ENCODE results near the gene TP73.

TP73 gene

DNA sequence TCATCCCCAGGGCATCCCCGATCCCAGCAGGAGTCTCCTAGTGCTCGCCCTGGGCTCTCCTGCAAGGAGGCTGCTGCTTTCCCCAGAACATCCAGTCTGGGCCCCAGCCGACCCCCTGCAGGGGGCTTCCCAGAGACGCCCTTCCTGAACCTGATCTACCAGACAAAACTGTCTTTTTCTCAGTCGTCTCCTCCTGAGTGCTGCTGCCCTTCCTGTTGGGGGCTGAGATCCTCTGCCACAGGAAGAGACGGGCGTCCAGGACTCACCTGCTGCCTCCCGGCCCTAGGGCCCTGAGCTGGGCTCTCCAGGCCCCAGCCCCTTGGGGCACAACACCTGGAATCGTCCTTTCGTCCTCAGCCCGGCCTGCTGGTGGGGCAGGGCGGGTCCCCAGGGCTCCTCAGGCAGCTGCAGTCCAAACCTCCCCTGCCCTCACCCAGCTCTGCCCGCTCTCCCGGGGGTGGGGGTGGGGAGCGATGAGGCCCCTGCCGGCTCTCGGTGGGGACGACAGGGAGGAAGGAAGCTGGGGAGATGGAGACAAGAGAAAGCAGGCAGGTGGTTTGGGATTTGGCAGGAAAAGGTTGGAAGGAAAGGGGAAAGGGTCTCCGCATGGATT is 36.9 kb downstream of the TP73 start:
- no peak for DNase-seq (ENCODE audit: low read depth)

- no peak for DNase-seq (ENCODE audit: low read depth)
These were observed 38.2 kb downstream of the TP73 start for GRCh38 chr1:3690282-3691065.

DNA sequence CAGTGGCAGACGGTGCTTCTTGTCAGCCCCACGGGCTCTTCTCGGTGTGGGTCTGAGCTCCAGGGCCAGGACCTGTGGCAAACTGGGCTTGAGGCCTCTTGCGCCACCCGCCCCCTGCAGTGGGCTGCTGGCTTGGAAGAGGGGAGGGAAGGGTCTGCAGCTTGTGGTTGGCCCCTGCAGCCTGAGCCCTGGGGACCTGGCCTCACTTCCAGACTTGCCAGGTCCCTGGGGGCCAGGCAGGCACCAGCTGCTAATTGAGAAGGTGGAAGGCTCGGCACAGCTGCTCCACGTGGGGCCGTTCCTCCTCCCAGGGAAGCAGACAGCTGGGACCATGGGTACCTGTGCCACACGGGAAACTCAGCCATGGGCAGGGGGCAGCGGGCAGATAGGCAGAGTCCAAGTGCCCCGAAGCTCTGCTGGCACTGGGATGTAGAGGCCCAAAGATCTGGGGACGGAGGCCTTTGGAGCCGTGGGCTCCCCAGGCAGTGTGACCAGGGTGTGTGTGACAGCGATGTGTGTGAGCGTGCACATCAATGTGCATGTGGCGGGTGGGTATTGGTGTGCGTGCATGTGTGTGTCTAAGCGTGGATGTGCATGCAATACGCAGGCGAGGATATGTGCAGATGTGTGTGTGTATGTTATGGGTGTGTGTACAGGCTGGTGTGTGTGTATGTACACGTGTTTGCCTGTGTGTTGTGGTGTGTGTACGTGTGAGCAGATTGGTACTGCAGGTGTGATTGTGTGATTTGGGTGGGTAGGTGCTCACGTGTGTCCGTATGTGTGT is 39.3 kb downstream of the TP73 start:
- DNase-seq (ENCODE audit: low read depth) = no peak

DNA sequence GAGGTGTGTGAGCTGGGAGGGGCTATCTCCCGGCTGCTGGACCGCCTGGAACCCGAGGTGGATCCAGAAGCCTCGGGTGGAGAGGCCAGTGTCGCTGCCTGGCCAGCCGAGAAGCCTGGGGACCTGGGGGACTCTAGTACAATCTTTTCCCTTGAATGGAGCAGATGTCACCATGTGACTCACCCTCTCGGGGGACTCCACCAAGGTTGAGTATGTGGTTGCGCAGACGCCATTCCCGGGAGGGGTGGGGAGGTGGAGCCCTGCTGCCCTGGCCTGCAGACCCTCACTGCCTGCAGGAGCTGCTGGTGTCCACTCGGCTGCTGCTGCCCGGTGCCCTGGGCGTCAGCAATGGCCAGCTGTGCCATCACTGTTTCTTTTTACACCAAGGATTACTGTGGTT is 40.3 kb downstream of the TP73 start:
- DNase-seq (ENCODE audit: low read depth) = no peak

- DNase-seq (ENCODE audit: low read depth) = no peak
These were observed 41.0 kb downstream of the TP73 start for GRCh38 chr1:3693321-3693720.

- peak; percentile 45 for DNase-seq (ENCODE audit: low read depth)
These were observed 43.3 kb downstream of the TP73 start for GRCh38 chr1:3695326-3696217.

GRCh38 chr1:3696689-3697088 is 44.4 kb downstream of the TP73 start:
- no peak for DNase-seq (ENCODE audit: low read depth)

GRCh38 chr1:3697104-3697503 is 44.8 kb downstream of the TP73 start:
- DNase-seq (ENCODE audit: low read depth) = no peak

GRCh38 chr1:3697810-3698209 is 45.5 kb downstream of the TP73 start:
- no peak for DNase-seq (ENCODE audit: low read depth)

DNA sequence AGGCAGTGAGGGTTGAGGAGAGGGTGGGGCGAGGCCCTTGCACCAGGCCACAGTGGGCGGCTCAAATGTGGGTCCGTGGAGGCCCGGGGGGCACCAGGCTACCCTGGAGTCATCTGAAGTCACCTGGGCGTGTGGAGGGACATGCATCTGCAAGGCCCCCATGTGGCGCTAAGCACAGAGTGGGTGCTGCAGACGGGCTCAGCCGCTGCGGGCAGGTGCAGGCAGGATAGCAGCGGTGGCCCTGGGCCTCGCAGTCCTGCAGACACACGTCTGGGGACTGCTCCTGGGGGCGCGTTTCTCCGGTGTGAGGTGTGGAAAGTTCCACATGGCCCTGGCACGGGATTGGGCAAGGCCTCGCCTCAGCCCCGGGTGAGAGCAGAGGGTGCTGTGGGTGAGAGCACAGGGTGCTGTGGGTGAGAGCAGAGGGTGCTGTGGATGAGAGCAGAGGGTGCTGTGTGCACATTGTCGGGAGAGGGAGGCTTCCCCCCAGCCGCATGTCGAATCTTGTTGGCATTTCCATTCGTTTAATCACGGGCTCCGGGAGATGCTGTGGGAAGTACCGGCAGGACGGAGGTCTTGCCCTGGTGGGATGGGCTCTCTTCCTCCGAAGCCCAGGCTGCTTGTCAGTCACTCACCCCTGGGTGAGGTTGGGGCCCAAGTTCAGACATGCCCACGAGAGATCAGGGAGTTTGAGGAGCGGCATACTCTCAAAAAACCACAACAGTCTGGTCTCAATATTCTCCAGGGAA is 46.5 kb downstream of the TP73 start:
- no peak for DNase-seq (ENCODE audit: low read depth)

GRCh38 chr1:3699596-3699995 is 47.3 kb downstream of the TP73 start:
- DNase-seq (ENCODE audit: low read depth) = no peak

- no peak for DNase-seq (ENCODE audit: low read depth)
These were observed 48.3 kb downstream of the TP73 start for GRCh38 chr1:3700631-3701030.

DNA sequence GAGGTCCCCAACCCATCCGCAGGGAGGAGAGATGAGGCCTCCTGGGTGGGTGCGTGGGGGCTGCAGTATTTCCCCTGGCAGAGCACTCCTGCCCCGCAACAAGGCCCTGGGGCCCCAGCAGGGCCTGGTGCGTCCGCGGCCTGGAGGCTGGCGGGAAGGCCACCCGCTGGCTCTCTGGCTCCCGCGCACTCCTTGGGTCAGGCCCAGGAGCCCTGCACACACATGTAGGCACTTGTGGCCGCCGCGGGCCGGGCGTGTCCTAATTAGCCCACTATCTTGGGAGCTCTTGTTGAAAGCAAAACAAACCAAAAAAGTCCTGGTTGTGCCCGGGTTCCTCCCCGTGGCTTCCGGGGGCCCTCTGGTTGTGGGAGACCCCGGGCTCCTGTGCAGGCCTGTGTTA is 50.2 kb downstream of the TP73 start:
- DNase-seq (ENCODE audit: low read depth) = no peak

GRCh38 chr1:3702990-3703728 is 50.8 kb downstream of the TP73 start:
- peak; percentile 56 for DNase-seq (ENCODE audit: low read depth)

DNA sequence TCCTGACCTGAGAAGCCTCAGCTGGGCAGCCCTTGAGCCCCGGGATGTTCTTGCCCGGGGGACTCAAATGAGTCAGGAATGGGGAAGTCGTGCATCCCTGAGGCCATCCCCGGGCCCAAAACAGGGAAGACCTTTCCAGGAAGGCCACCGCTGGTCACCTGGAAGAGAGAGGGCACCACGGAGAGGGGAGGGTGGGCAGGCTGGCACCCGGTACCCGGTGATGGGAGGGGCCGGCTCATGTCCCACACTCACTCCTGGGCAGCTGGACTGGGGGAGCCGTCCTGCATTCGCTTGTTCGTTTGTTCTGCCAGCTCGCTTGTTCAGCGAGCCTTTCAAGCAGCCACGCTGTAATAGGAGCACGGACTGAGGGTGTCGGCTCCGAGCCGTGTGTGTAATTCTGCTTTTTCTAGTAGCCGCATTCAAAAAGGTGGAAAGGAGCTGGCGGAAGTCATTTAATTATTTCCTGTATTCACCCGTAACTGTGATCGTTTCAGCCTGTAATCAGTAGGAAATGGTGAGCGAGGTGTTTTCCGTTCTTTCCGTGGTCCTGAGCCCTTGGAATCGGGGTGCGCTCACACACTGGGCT is 51.6 kb downstream of the TP73 start:
- no peak for DNase-seq (ENCODE audit: low read depth)

DNA sequence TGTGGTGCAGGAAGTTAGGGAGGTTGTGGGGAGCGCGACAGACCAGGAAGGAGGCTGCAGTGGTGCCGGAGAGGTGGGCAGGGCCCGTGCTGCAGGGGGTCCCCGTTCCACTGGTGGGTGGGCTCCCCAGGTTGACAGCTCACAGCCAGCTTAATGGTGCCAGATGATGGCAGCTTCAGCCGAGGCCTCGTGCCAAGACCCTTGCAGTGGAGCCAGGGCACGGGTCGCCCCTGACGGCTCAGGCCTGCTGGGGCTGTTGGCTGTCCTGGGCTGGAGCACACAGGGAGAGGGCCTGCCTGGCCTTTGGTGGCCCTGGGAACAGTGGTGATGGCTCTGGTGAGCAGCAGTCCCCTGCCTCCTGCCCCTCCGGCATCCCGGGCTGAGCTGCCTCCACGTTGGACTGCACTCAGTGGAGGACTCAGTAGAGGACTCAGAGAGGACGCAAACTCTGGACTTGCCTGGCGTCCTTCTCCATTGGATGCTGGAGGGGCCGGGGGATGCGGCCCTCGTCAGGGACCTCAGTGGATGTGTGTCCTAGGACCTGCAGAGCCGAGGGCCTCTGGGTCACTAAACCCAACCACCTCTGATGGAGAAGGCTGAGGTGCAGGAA is 53.1 kb downstream of the TP73 start:
- DNase-seq (ENCODE audit: low read depth) = no peak

DNA sequence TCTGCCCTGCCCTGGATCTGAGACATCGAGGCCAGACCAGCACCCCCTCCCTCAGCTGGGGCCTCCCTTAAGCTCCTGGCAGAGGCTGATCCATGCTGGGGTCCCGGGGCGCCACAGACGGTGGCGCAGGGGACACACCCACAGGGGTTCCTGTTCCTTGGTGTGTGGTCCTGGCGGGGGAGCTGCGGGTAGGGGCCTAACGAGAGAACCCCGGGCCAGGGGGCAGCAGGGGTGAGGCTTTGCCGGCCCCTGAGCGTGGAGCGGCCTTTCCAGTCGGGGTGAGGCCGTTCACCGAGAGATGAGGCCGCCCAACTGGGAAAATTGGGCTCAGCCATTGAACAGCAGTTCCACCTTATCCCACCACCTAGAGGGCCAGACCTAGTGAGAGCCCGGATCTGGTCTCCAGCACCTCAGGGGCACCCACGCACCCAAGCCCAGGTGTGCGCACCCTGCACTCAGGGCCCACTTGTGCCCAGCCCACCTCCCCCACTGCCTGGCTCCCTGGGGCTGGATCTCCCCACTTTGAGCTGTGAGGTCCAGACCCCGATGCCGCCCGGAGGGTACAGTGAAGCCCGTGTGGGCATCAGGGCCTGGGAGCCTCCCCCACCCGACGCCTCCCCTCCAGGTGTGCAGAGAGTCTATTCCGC is 54.5 kb downstream of the TP73 start:
- DNase-seq (ENCODE audit: low read depth) = no peak

- peak; percentile 11 for DNase-seq (ENCODE audit: low read depth)
These were observed 55.1 kb downstream of the TP73 start for GRCh38 chr1:3707298-3707938.

GRCh38 chr1:3707939-3708328 is 55.6 kb downstream of the TP73 start:
- DNase-seq (ENCODE audit: low read depth) = no peak

Data from EH (cell line).